Astrocyte (in vitro differentiated cells and primary cell): ENCODE measurements around the gene ATP2A2. TPM values are rescaled to one million over a fixed set of nuclear protein-coding genes. Genes with fewer than 3 reads are reported as not detected.

Experiments used
- DNase-seq: peaks from one replicate; pipeline ENCODE4 v3.0.0-alpha.2; 2010; ENCODE audit warnings: low read depth
- FAIRE-seq: peaks from 2 replicates; lab custom pipeline; 2011; peaks lifted over from hg19 to GRCh38; lab: Jason Lieb, UNC
- H2AFZ ChIP-seq: 2 replicates; pipeline ENCODE4 v1.6.0; 2012; ENCODE audit warnings: low read depth, low read length, inconsistent platforms
- H3K27ac ChIP-seq: 2 replicates; pipeline ENCODE4 v1.5.1; 2011; ENCODE audit warnings: low read depth, low read length, inconsistent platforms
- H3K27me3 ChIP-seq: 2 replicates; pipeline ENCODE4 v1.6.0; 2011; ENCODE audit warnings: low read length, inconsistent platforms; ENCODE audit not compliant: insufficient read depth
- H3K36me3 ChIP-seq: 2 replicates; pipeline ENCODE4 v1.5.1; 2011; ENCODE audit warnings: low read length, inconsistent platforms; ENCODE audit not compliant: insufficient read depth
- H3K4me1 ChIP-seq: 2 replicates; pipeline ENCODE4 v1.5.1; 2011; ENCODE audit warnings: low read length, inconsistent platforms; ENCODE audit not compliant: insufficient read depth
- H3K4me2 ChIP-seq: 2 replicates; pipeline ENCODE4 v1.6.0; 2012; ENCODE audit warnings: low read length, inconsistent platforms
- H3K4me3 ChIP-seq: 2 replicates; pipeline ENCODE4 v1.5.1; 2011; ENCODE audit warnings: low read depth, mild to moderate bottlenecking, low read length, inconsistent platforms; ENCODE audit not compliant: insufficient read depth
- H3K79me2 ChIP-seq: 2 replicates; pipeline ENCODE4 v1.6.0; 2012; ENCODE audit warnings: mild to moderate bottlenecking, low read length, inconsistent platforms; ENCODE audit not compliant: insufficient read depth
- H3K9ac ChIP-seq: 2 replicates; pipeline ENCODE4 v1.6.0; 2012; ENCODE audit warnings: mild to moderate bottlenecking, low read length, inconsistent platforms
- H3K9me3 ChIP-seq: 2 replicates; pipeline ENCODE4 v1.5.1; 2012; ENCODE audit warnings: low read depth, mild to moderate bottlenecking, low read length, inconsistent platforms; ENCODE audit not compliant: insufficient read depth
- H4K20me1 ChIP-seq: 2 replicates; pipeline ENCODE4 v1.6.0; 2012; ENCODE audit warnings: low read length, inconsistent platforms; ENCODE audit not compliant: insufficient read depth
- H3K27ac Mint-ChIP-seq: one replicate; pipeline ENCODE4 v1.8.0; 2021; ENCODE audit warnings: mild to moderate bottlenecking, mixed read lengths; ENCODE audit not compliant: unreplicated experiment
- H3K27me3 Mint-ChIP-seq: one replicate; pipeline ENCODE4 v1.8.0; 2021; ENCODE audit warnings: low read depth, mixed read lengths; ENCODE audit not compliant: unreplicated experiment
- H3K36me3 Mint-ChIP-seq: one replicate; pipeline ENCODE4 v1.8.0; 2021; ENCODE audit warnings: low read depth, mixed read lengths; ENCODE audit not compliant: unreplicated experiment
- H3K4me1 Mint-ChIP-seq: one replicate; pipeline ENCODE4 v1.8.0; 2021; ENCODE audit warnings: low read depth, mixed read lengths; ENCODE audit not compliant: unreplicated experiment
- H3K4me3 Mint-ChIP-seq: one replicate; pipeline ENCODE4 v1.8.0; 2021; ENCODE audit warnings: mild to moderate bottlenecking, moderate library complexity, mixed read lengths; ENCODE audit not compliant: unreplicated experiment
- H3K9me3 Mint-ChIP-seq: one replicate; pipeline ENCODE4 v1.8.0; 2021; ENCODE audit warnings: mild to moderate bottlenecking, mixed read lengths; ENCODE audit not compliant: unreplicated experiment
- CTCF ChIP-seq: IDR thresholded peaks from 2 replicates; pipeline ENCODE4 v1.5.1; 2011; ENCODE audit warnings: low read depth, mild to moderate bottlenecking, inconsistent platforms, low read length, moderate library complexity; ENCODE audit not compliant: insufficient read depth
- EZH2 ChIP-seq: IDR thresholded peaks from 2 replicates; pipeline ENCODE4 v1.6.1; 2012; ENCODE audit warnings: mild to moderate bottlenecking, low read length, inconsistent platforms; ENCODE audit not compliant: insufficient read depth
- total RNA-seq: library from RNA; stranded (reverse); gene quantifications from 2 replicates; pipeline ENCODE4 v1.2.1, GENCODE V29; 2021

The ATP2A2 gene
- total RNA-seq, 1 donor from 2014 or later = 262 TPM

GRCh38 chr12:110243227-110243626 lies 37.8 kb upstream of the ATP2A2 start:
- TF ChIP-seq CTCF = no peak
- no peak for TF ChIP-seq EZH2
- no peak overlapping the region for H3K4me2 ChIP-seq
- no peaks in the 10 kb centered on the region for H3K9me3 ChIP-seq
- peaks cover 14% of the 10 kb centered on the region for H3K36me3 Mint-ChIP-seq
- no peaks in the 10 kb centered on the region for H3K79me2 ChIP-seq
- no peak overlapping the region for H3K9ac ChIP-seq
- peaks cover 13% of the 10 kb centered on the region for H3K4me1 Mint-ChIP-seq
- no peaks in the 10 kb centered on the region for H3K27me3 ChIP-seq
- H2AFZ ChIP-seq = no peak overlapping the region
- H3K27ac Mint-ChIP-seq = no peak overlapping the region
- peaks cover 4% of the 10 kb centered on the region for H3K4me1 ChIP-seq
- H3K36me3 ChIP-seq = no peaks in the 10 kb centered on the region
- DNase-seq = no peak
- H3K27me3 Mint-ChIP-seq = no peaks in the 10 kb centered on the region
- H3K9me3 Mint-ChIP-seq = peaks cover 5% of the 10 kb centered on the region
- no peak for FAIRE-seq
- H3K4me3 Mint-ChIP-seq = no peak overlapping the region
- H4K20me1 ChIP-seq = no peaks in the 10 kb centered on the region
- H3K27ac ChIP-seq = no peak overlapping the region
- no peak overlapping the region for H3K4me3 ChIP-seq

GRCh38 chr12:110244372-110244771 lies 36.7 kb upstream of the ATP2A2 start:
- Histone ChIP-seq H3K36me3 (no peaks in the 10 kb centered on the region), H3K9me3 (no peaks in the 10 kb centered on the region), H3K79me2 (no peaks in the 10 kb centered on the region), H3K4me2 (no peak overlapping the region), H4K20me1 (no peaks in the 10 kb centered on the region), H2AFZ (no peak overlapping the region), H3K27me3 (no peaks in the 10 kb centered on the region), H3K4me1 (peaks cover 4% of the 10 kb centered on the region), H3K4me3 (no peak overlapping the region), H3K27ac (no peak overlapping the region), H3K9ac (no peak overlapping the region)
- H3K27ac Mint-ChIP-seq = no peak overlapping the region
- H3K27me3 Mint-ChIP-seq = peaks cover 3% of the 10 kb centered on the region
- FAIRE-seq = no peak
- peaks cover 5% of the 10 kb centered on the region for H3K9me3 Mint-ChIP-seq
- no peak for DNase-seq
- peaks cover 13% of the 10 kb centered on the region for H3K4me1 Mint-ChIP-seq
- H3K4me3 Mint-ChIP-seq = no peak overlapping the region
- no peak for TF ChIP-seq EZH2
- no peak for TF ChIP-seq CTCF
- H3K36me3 Mint-ChIP-seq = peaks cover 14% of the 10 kb centered on the region

GRCh38 chr12:110244829-110245228 lies 36.2 kb upstream of the ATP2A2 start:
- peaks cover 16% of the 10 kb centered on the region for H3K36me3 Mint-ChIP-seq
- H3K36me3 ChIP-seq = no peaks in the 10 kb centered on the region
- no peaks in the 10 kb centered on the region for H4K20me1 ChIP-seq
- H3K4me2 ChIP-seq = no peak overlapping the region
- H3K9me3 ChIP-seq = no peaks in the 10 kb centered on the region
- peaks cover 5% of the 10 kb centered on the region for H3K9me3 Mint-ChIP-seq
- H3K27me3 ChIP-seq = no peaks in the 10 kb centered on the region
- H3K4me3 Mint-ChIP-seq = no peak overlapping the region
- no peak overlapping the region for H2AFZ ChIP-seq
- no peak overlapping the region for H3K9ac ChIP-seq
- TF ChIP-seq EZH2 (no peak), CTCF (no peak)
- no peak overlapping the region for H3K27ac ChIP-seq
- no peak overlapping the region for H3K27ac Mint-ChIP-seq
- FAIRE-seq (no peak), DNase-seq (no peak)
- H3K79me2 ChIP-seq = no peaks in the 10 kb centered on the region
- no peak overlapping the region for H3K4me3 ChIP-seq
- H3K4me1 Mint-ChIP-seq = peaks cover 12% of the 10 kb centered on the region
- H3K4me1 ChIP-seq = peaks cover 4% of the 10 kb centered on the region
- peaks cover 3% of the 10 kb centered on the region for H3K27me3 Mint-ChIP-seq
